DMS153 treated with DMSO at 0.1 percent for 48 hours (cell line): ENCODE measurements around the gene RNF141.

Experiments used
- DNase-seq: peaks from one replicate; lab custom pipeline; 2025; ENCODE audit not compliant: unreplicated experiment; lab: John Stamatoyannopoulos, UW

The RNF141 gene

GRCh38 chr11:10561043-10561818, 20.2 kb upstream of the RNF141 start:
- no peak for DNase-seq

GRCh38 chr11:10558288-10558687, 17.3 kb upstream of the RNF141 start:
- DNase-seq = no peak

GRCh38 chr11:10556590-10556989, 15.6 kb upstream of the RNF141 start:
- no peak for DNase-seq

- DNase-seq = no peak
These were observed 10.9 kb upstream of the RNF141 start for GRCh38 chr11:10551845-10552352.

- no peak for DNase-seq
These were observed 10.3 kb upstream of the RNF141 start for GRCh38 chr11:10551290-10551592.

- DNase-seq = no peak
These were observed 9.7 kb upstream of the RNF141 start for GRCh38 chr11:10550503-10551289.

GRCh38 chr11:10544491-10545465, 3.8 kb upstream of the RNF141 start:
- no peak for DNase-seq

- DNase-seq = no peak
These were observed 2.8 kb upstream of the RNF141 start for GRCh38 chr11:10543782-10544181.

GRCh38 chr11:10542776-10543175, 1.8 kb upstream of the RNF141 start:
- no peak for DNase-seq

- DNase-seq = no peak
These were observed 559 bp upstream of the RNF141 start for GRCh38 chr11:10541561-10541930.

- DNase-seq = peak; percentile 28
These were observed 457 bp downstream of the RNF141 start for GRCh38 chr11:10540546-10540914.

- DNase-seq = no peak
These were observed 1.6 kb downstream of the RNF141 start for GRCh38 chr11:10539339-10539738.

- DNase-seq = no peak
These were observed 2.1 kb downstream of the RNF141 start for GRCh38 chr11:10538924-10539323.

- no peak for DNase-seq
These were observed 3.4 kb downstream of the RNF141 start for GRCh38 chr11:10537600-10537999.

- no peak for DNase-seq
These were observed 6.7 kb downstream of the RNF141 start for GRCh38 chr11:10534316-10534715.

- DNase-seq = no peak
These were observed 7.7 kb downstream of the RNF141 start for GRCh38 chr11:10533323-10533722.

GRCh38 chr11:10532526-10532925, 8.5 kb downstream of the RNF141 start:
- no peak for DNase-seq

- no peak for DNase-seq
These were observed 11.7 kb downstream of the RNF141 start for GRCh38 chr11:10529279-10529678.

GRCh38 chr11:10528121-10528520, 12.9 kb downstream of the RNF141 start:
- DNase-seq = no peak

GRCh38 chr11:10526974-10527918, 13.7 kb downstream of the RNF141 start:
- DNase-seq = no peak
